Stimulated activated CD4-positive, alpha-beta T cell treated with anti-CD3 and anti-CD28 coated beads, Interleukin-4, amount 100 ng/mL, for 24 hours (primary cell): Measurements from ENCODE around the gene AKAP8L.
"Not testable (repeated sequence)": the region's sequence is repeated elsewhere in the genome, so short reads cannot be mapped to it uniquely, and the experiment has no call there.

Source experiments
- DNase-seq: peaks from one replicate; pipeline ENCODE4 v3.0.0-alpha.2; 2020

The AKAP8L gene

GRCh38 chr19:15340086-15340485, 78.7 kb downstream of the AKAP8L start:
- no peak for DNase-seq

- no peak for DNase-seq
These were observed 81.6 kb downstream of the AKAP8L start for GRCh38 chr19:15337202-15337601.

GRCh38 chr19:15335992-15336391, 82.8 kb downstream of the AKAP8L start:
- DNase-seq, result not testable (repeated sequence)

GRCh38 chr19:15332311-15332996, 86.3 kb downstream of the AKAP8L start, which contains the start of gene BRD4:
Gene BRD4 (minus strand): TSS chr19:15332539. CDS start chr19:15273099, 59,440 bp downstream.
- DNase-seq, result peak; percentile 80

- DNase-seq, result peak; percentile 56
These were observed 87.1 kb downstream of the AKAP8L start for GRCh38 chr19:15331419-15332310.

GRCh38 chr19:15330801-15331418, 87.9 kb downstream of the AKAP8L start:
- DNase-seq, result no peak
